HepG2 (cell line): ENCODE results near the gene CFAP97. TPM values are rescaled to one million over a fixed set of nuclear protein-coding genes. Genes with fewer than 3 reads are reported as not detected.

Source experiments
- ATAC-seq: fragments of 200-7000 bp; cut with Tn5 transposase; 3 replicates; pipeline ENCODE4 v1.9.1; 2020; ENCODE audit warnings: mild to moderate bottlenecking, moderate library complexity
- BruUV-seq: library from RNA; stranded (reverse); fragments of 400-500 nt; replicated peaks from 2 replicates; lab custom pipeline; 2021; lab: Mats Ljungman, UMichigan
- CTCF ChIA-PET: fragments of 300-600 bp; formaldehyde crosslinking; extraction: SDS; loops from one replicate; lab custom pipeline; 2021; ENCODE audit warnings: low total read pairs, inconsistent platforms, low intra/inter-chr PET ratio; lab: Yijun Ruan, JAX
- POLR2A ChIA-PET: fragments of 350-600 bp; sonication (Branson Sonifier 250); formaldehyde crosslinking; loops from one replicate; lab custom pipeline; 2020; ENCODE audit warnings: antibody characterized with exemption, inconsistent platforms; lab: Yijun Ruan, JAX
- DNase-seq: peaks from one replicate; pipeline ENCODE4 v3.0.0-alpha.2; 2015; ENCODE audit warnings: low spot score
- FAIRE-seq: peaks from 3 replicates; lab custom pipeline; 2011; peaks lifted over from hg19 to GRCh38; lab: Jason Lieb, UNC
- H2AFZ ChIP-seq: one replicate; pipeline ENCODE4 v1.6.1; 2011; ENCODE audit warnings: low read length, inconsistent platforms
- H3K27ac ChIP-seq: fragments of 300-600 bp; 3 replicates; pipeline ENCODE4 v1.8.0; 2011; ENCODE audit warnings: mixed run types, mild to moderate bottlenecking, mixed read lengths, low read length, inconsistent platforms; ENCODE audit not compliant: insufficient read depth; ENCODE audit errors: extremely low read length
- H3K27me3 ChIP-seq, 2 experiments: fragments of 200-600 bp in 1 of 2; 2 replicates in 1 of 2; 3 replicates in 1 of 2; pipeline versions ENCODE4 v1.6.0 to v1.8.0; 2011; ENCODE audit warnings: low read length in 2 of 2, mild to moderate bottlenecking in 2 of 2, moderate library complexity in 2 of 2, inconsistent platforms in 1 of 2; ENCODE audit not compliant: insufficient read depth in 2 of 2, control insufficient read depth in 1 of 2
- H3K36me3 ChIP-seq, 2 experiments: fragments of 200-600 bp in 1 of 2; replicated peaks in 1 of 2; 2 replicates in 1 of 2; 3 replicates in 1 of 2; pipeline versions ENCODE4 v1.5.1 to v1.8.0; 2011; ENCODE audit warnings: low read length in 2 of 2, inconsistent platforms in 1 of 2; ENCODE audit not compliant: insufficient read depth in 2 of 2, control insufficient read depth in 1 of 2
- H3K4me1 ChIP-seq: 2 replicates; pipeline ENCODE4 v1.5.1; 2012; ENCODE audit warnings: low read length, inconsistent platforms; ENCODE audit not compliant: insufficient read depth
- H3K4me2 ChIP-seq: 2 replicates; pipeline ENCODE4 v1.6.0; 2011; ENCODE audit warnings: low read depth, low read length, inconsistent platforms
- H3K4me3 ChIP-seq, 3 experiments: fragments of 200-600 bp in 1 of 3; sonication (generic), shearing (Covaris generic) in 1 of 3; replicated peaks in 1 of 3; 2 replicates each; pipeline ENCODE4 v1.5.1; 2011 to 2016; ENCODE audit warnings: low read length in 3 of 3, inconsistent platforms in 2 of 3, low read depth in 2 of 3, mild to moderate bottlenecking in 2 of 3, control low read depth in 1 of 3, mixed read lengths in 1 of 3; ENCODE audit not compliant: insufficient read depth in 1 of 3
- H3K79me2 ChIP-seq: one replicate; pipeline ENCODE4 v1.6.1; 2011; ENCODE audit warnings: low read length, inconsistent platforms; ENCODE audit not compliant: insufficient read depth
- H3K9ac ChIP-seq: 2 replicates; pipeline ENCODE4 v1.6.0; 2011; ENCODE audit warnings: mild to moderate bottlenecking, low read depth, low read length, inconsistent platforms; ENCODE audit not compliant: insufficient read depth
- H3K9me3 ChIP-seq: 2 replicates; pipeline ENCODE4 v1.5.1; 2012; ENCODE audit warnings: mild to moderate bottlenecking, low read length
- H4K20me1 ChIP-seq: 2 replicates; pipeline ENCODE4 v1.6.0; 2011; ENCODE audit warnings: inconsistent platforms, mild to moderate bottlenecking, low read length, moderate library complexity; ENCODE audit not compliant: insufficient read depth
- ATF4 ChIP-seq, 2 experiments: fragments of 450-650 bp in 1 of 2; sonication (generic) in 1 of 2; formaldehyde crosslinking; IDR thresholded peaks; 2 replicates each; pipeline versions ENCODE4 v1.5.0 to v1.8.0; 2020 to 2022; ENCODE audit warnings: mild to moderate bottlenecking in 1 of 2, missing genetic modification reagents in 1 of 2
- CCDC6 ChIP-seq: sonication (generic); formaldehyde crosslinking; IDR thresholded peaks from 2 replicates; pipeline ENCODE4 v1.8.1; 2022; ENCODE audit warnings: mild to moderate bottlenecking, missing genetic modification reagents, moderate library complexity
- EP300 ChIP-seq, 3 experiments: sonication (generic) in 1 of 3; formaldehyde crosslinking in 1 of 3; IDR thresholded peaks; 2 replicates each; pipeline versions ENCODE4 v1.5.1 to v1.6.1; 2011 to 2020; ENCODE audit warnings: low read depth in 2 of 3, low read length in 2 of 3, borderline replicate concordance in 1 of 3, improper control_type of control experiment in 1 of 3, mild to moderate bottlenecking in 1 of 3, missing genetic modification reagents in 1 of 3, moderate library complexity in 1 of 3
- NAIF1 ChIP-seq: sonication (generic); formaldehyde crosslinking; IDR thresholded peaks from 2 replicates; pipeline ENCODE4 v1.5.0; 2020; ENCODE audit warnings: mild to moderate bottlenecking, missing genetic modification reagents, borderline replicate concordance
- POLR2AphosphoS2 ChIP-seq: IDR thresholded peaks from 2 replicates; pipeline ENCODE4 v1.6.1; 2011; ENCODE audit warnings: low read depth, low read length, improper control_type of control experiment
- ZBTB33 ChIP-seq: sonication (generic); formaldehyde crosslinking; IDR thresholded peaks from 2 replicates; pipeline ENCODE4 v1.4.0; 2020; ENCODE audit warnings: missing genetic modification reagents
- ZNF414 ChIP-seq: sonication (generic); formaldehyde crosslinking; IDR thresholded peaks from 2 replicates; pipeline ENCODE4 v1.5.0; 2020; ENCODE audit warnings: missing genetic modification reagents
- ZNF503 ChIP-seq: sonication (generic); formaldehyde crosslinking; IDR thresholded peaks from 2 replicates; pipeline ENCODE4 v1.4.0; 2020; ENCODE audit warnings: missing genetic modification reagents
- ZNF816 ChIP-seq: sonication (generic); formaldehyde crosslinking; IDR thresholded peaks from 2 replicates; pipeline ENCODE4 v1.8.0; 2022; ENCODE audit warnings: missing genetic modification reagents, mild to moderate bottlenecking, borderline replicate concordance
- WGBS: methylation state at CpG from one replicate; pipeline ENCODE4 v1.1.6; 2017; ENCODE audit warnings: low lambda C conversion rate; 5-methylcytosine and 5-hydroxymethylcytosine counted together
- in situ Hi-C: cut with HindIII; loops from 2 replicates; pipeline ENCODE4 v1.10.0; 2017; ENCODE audit warnings: low pct_unique_long_range_greater_than_20kb; ENCODE audit not compliant: extremely low pct_ligation_motif_present
- intact Hi-C: fragments of 100-400 bp; cut with micrococcal nuclease; formaldehyde crosslinking; loops from one replicate; pipeline ENCODE4 v1.10.0; 2022; ENCODE audit not compliant: unreplicated experiment
- polyA plus RNA-seq, 8 experiments: library from polyadenylated mRNA; depleted of rRNA in 3 of 8; stranded (reverse) in 7 of 8; unstranded in 1 of 8; fragments of >200 nt; fragmentation: Illumina TruSeq in 4 of 8; extraction: Trizol in 4 of 8; gene quantifications; 2 replicates each; pipeline versions ENCODE4 v1.2.1 to v1.2.3, GENCODE V29; 2011 to 2016; ENCODE audit warnings: low read depth in 4 of 8, missing spikeins in 1 of 8, mixed read lengths in 1 of 8; ENCODE audit not compliant: insufficient read depth in 1 of 8
- total RNA-seq, 5 experiments: library from RNA; depleted of rRNA; stranded (reverse); fragments of >200 nt; fragmentation: Illumina TruSeq; extraction: Trizol; gene quantifications; 2 replicates each; pipeline ENCODE4 v1.2.3, GENCODE V29; 2016; ENCODE audit warnings: low read depth in 1 of 5

CFAP97 gene
- total and polyA plus RNA-seq, 2 of the 13 experiments (the other 11 are each of a cell fraction or from before 2014, with no cell fraction given): 32.1 to 44.4 TPM

GRCh38 chr4:185225940-185226339 is 22.1 kb upstream of the CFAP97 start:
- POLR2A ChIA-PET: no interaction called here
- peaks cover 23% of the 10 kb centered on the region for H3K4me1 ChIP-seq
- no peaks in the 10 kb centered on the region for H3K27me3 ChIP-seq
- in situ Hi-C loops: no loop called here
- H3K9ac ChIP-seq: no peak overlapping the region
- no peaks in the 10 kb centered on the region for H3K9me3 ChIP-seq
- no peak for FAIRE-seq
- no TSS peak for BruUV-seq
- H3K36me3 ChIP-seq: peaks cover 2 to 4% of the 10 kb centered on the region in 2 experiments; a peak in 1 of 5 replicates
- no peak overlapping the region for H3K4me3 ChIP-seq
- H3K79me2 ChIP-seq: peaks cover 69% of the 10 kb centered on the region
- H4K20me1 ChIP-seq: peaks cover 26% of the 10 kb centered on the region
- no peak overlapping the region for H2AFZ ChIP-seq
- TF ChIP-seq ZBTB33 (CRISPR knock-in tag) (peak; percentile 34; the same call in 1 of the 2 replicates), ZNF414 (CRISPR knock-in tag) (no peak)
- DNase-seq: no peak
- intact Hi-C loops: no loop called here
- CTCF ChIA-PET: no interaction called here
- H3K4me2 ChIP-seq: no peak overlapping the region
- 97% methylated on average over 6 of the region's 6 CpGs for WGBS
- ATAC-seq: no peak
- no peak overlapping the region for H3K27ac ChIP-seq

- no peak overlapping the region for H3K4me3 ChIP-seq
- FAIRE-seq (no peak), ATAC-seq (no peak), DNase-seq (no peak)
- H4K20me1 ChIP-seq: peaks cover 26% of the 10 kb centered on the region
- H3K36me3 ChIP-seq: peaks cover 2 to 4% of the 10 kb centered on the region in 2 experiments; a peak in 1 of 5 replicates
- POLR2A ChIA-PET: no interaction called here
- no peaks in the 10 kb centered on the region for H3K9me3 ChIP-seq
- H3K27me3 ChIP-seq: no peaks in the 10 kb centered on the region
- in situ Hi-C loops (no loop called here), intact Hi-C loops (no loop called here)
- peaks cover 23% of the 10 kb centered on the region for H3K4me1 ChIP-seq
- H3K27ac ChIP-seq: no peak overlapping the region
- no peak overlapping the region for H3K4me2 ChIP-seq
- H2AFZ ChIP-seq: no peak overlapping the region
- TF ChIP-seq ATF4 (CRISPR knock-in tag; IDR thresholded peaks at IDR 0.05): no peak
- TF ChIP-seq CCDC6 (CRISPR knock-in tag): no peak
- no peak for TF ChIP-seq EP300 (IDR thresholded peaks at IDR 0.05; ENCODE audit: low read depth in 2 of 2, low read length in 2 of 2)
- no peak for TF ChIP-seq EP300 (CRISPR knock-in tag; IDR thresholded peaks at IDR 0.05; ENCODE audit: borderline replicate concordance)
- no peak for TF ChIP-seq POLR2AphosphoS2
- no peak for TF ChIP-seq NAIF1
- TF ChIP-seq ZNF503 (CRISPR knock-in tag): no peak
- no peak for TF ChIP-seq ZNF816 (CRISPR knock-in tag)
- H3K79me2 ChIP-seq: peaks cover 68% of the 10 kb centered on the region
- BruUV-seq: no TSS peak
- CTCF ChIA-PET: no interaction called here
- no peak overlapping the region for H3K9ac ChIP-seq
These were observed 20.8 kb upstream of the CFAP97 start for GRCh38 chr4:185224597-185224996.
